Psoas muscle (tissue), 8 donors: Measurements from ENCODE around the gene ZNF586. TPM values are rescaled to one million over a fixed set of nuclear protein-coding genes. Genes with fewer than 3 reads are reported as not detected.
"Not testable (repeated sequence)": the region's sequence is repeated elsewhere in the genome, so short reads cannot be mapped to it uniquely, and the experiment has no call there.

Experiments used
- ATAC-seq, 4 donors: fragments of 200-7000 bp; cut with Tn5 transposase; one replicate each; pipeline ENCODE4 v1.9.1; 2020; ENCODE audit warnings: moderate library complexity in 3 of 4, mild to moderate bottlenecking in 2 of 4
- DNase-seq, 2 donors: peaks; one replicate each; pipeline ENCODE4 v3.0.0-alpha.2; 2020
- H3K27ac ChIP-seq: fragments of 200-600 bp; one replicate; pipeline ENCODE4 v1.8.0; 2022
- H3K27me3 ChIP-seq, 3 donors: fragments of 200-600 bp in 1 of 3; one replicate each; pipeline versions ENCODE4 v1.6.1 to v1.8.0; 2013 to 2022; ENCODE audit warnings: low read length in 2 of 3, mild to moderate bottlenecking in 2 of 3, moderate library complexity in 1 of 3; ENCODE audit not compliant: insufficient read depth in 3 of 3
- H3K36me3 ChIP-seq, 2 donors: fragments of 200-600 bp in 1 of 2; one replicate each; pipeline versions ENCODE4 v1.6.1 to v1.8.0; 2013 to 2022; ENCODE audit warnings: low read depth in 1 of 2, mild to moderate bottlenecking in 1 of 2, moderate library complexity in 1 of 2; ENCODE audit not compliant: insufficient read depth in 1 of 2
- H3K4me1 ChIP-seq: fragments of 200-600 bp; one replicate; pipeline ENCODE4 v1.8.0; 2022
- H3K4me3 ChIP-seq: fragments of 200-600 bp; one replicate; pipeline ENCODE4 v1.8.0; 2022; ENCODE audit warnings: mild to moderate bottlenecking
- H3K9me3 ChIP-seq: fragments of 200-600 bp; one replicate; pipeline ENCODE4 v1.8.0; 2022
- WGBS, 3 donors: extraction: QIAGEN DNeasy Blood & Tissue Kit; methylation state at CpG; one replicate each; pipeline versions ENCODE4 v1.1.6 to v1.1.7; 2013; 5-methylcytosine and 5-hydroxymethylcytosine counted together
- intact Hi-C, 2 donors: fragments of 100-400 bp; cut with DNase I; formaldehyde crosslinking; loops; one replicate each; pipeline versions ENCODE4 v1.11.0 to v1.14.2; 2022
- polyA plus RNA-seq, 3 donors: library from polyadenylated mRNA; stranded (reverse); fragments of 200-250 nt; gene quantifications; one replicate each; pipeline ENCODE4 v1.2.3, GENCODE V29; 2013
- total RNA-seq, 4 donors: library from RNA; stranded (reverse); fragmentation: NEBNext Ultra II Directional in 2 of 4; extraction: Animal tissue kit (Norgen Biotek cat#: 25700) in 2 of 4; gene quantifications; one replicate each; pipeline versions ENCODE4 v1.2.1 to v1.2.4, GENCODE V29; 2021 to 2023
- TF ChIP-seq, protein P1 (sequence below): fragments of 200-600 bp; IDR thresholded peaks from one replicate; pipeline ENCODE4 v1.8.0; 2022; ENCODE audit warnings: antibody characterized with exemption
- donor health status: healthy with polysubstance abuse.
- donor health status: DM: no; HTN: no; CAD: no; lungs with moderate emphysema.
- donor health status: Bipolar disorder and iron deficiency.
- donor health status: healthy.
- donor health status: DM: yes; HTN: yes; CAD: no.
- donor health status: DM: no; HTN: no; CAD: no.
- donor health status: DM: no; HTN: no; CAD: no.
- donor health status: DM: yes; HTN: yes; CAD: no.

Gene ZNF586
- total and polyA plus RNA-seq, 7 donors = 7.1 to 14.1 (median 10.9) TPM

DNA sequence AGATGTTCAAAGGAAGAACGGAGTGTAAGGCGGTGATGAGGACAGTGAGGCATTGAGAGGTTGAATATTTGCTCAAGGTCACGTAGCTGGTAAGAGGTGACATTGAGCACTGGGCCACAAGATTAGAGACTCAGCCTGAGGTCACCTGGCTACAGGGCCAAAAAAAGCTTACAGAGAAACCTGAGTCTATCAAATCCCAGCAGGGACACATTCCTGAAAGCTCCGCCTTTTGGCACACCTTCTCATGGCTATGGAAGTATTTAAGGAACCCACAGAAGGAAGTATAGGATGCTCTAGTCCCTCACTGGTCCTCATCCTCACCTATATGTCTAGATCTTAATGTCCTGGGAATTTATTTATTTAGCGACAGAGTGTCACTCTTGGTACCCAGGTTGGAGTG is 17.4 kb downstream of the ZNF586 start:
- ATAC-seq = peak in 1 of 4 donors; percentile 16
- H3K27me3 ChIP-seq = no peaks in the 10 kb centered on the region
- 84 to 97% (median 94%) methylated on average over 5 of the region's 5 CpGs for WGBS, 3 donors
- peaks cover 9% of the 10 kb centered on the region for H3K9me3 ChIP-seq
- intact Hi-C loops = no loop called here
- H3K4me3 ChIP-seq = no peak overlapping the region
- peaks cover 0 to 33% of the 10 kb centered on the region in 2 donors for H3K36me3 ChIP-seq
- H3K4me1 ChIP-seq = no peaks in the 10 kb centered on the region
- no peak overlapping the region for H3K27ac ChIP-seq
- TF ChIP-seq, protein P1, sequence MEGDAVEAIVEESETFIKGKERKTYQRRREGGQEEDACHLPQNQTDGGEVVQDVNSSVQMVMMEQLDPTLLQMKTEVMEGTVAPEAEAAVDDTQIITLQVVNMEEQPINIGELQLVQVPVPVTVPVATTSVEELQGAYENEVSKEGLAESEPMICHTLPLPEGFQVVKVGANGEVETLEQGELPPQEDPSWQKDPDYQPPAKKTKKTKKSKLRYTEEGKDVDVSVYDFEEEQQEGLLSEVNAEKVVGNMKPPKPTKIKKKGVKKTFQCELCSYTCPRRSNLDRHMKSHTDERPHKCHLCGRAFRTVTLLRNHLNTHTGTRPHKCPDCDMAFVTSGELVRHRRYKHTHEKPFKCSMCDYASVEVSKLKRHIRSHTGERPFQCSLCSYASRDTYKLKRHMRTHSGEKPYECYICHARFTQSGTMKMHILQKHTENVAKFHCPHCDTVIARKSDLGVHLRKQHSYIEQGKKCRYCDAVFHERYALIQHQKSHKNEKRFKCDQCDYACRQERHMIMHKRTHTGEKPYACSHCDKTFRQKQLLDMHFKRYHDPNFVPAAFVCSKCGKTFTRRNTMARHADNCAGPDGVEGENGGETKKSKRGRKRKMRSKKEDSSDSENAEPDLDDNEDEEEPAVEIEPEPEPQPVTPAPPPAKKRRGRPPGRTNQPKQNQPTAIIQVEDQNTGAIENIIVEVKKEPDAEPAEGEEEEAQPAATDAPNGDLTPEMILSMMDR = no peak
- DNase-seq = no peak

DNA sequence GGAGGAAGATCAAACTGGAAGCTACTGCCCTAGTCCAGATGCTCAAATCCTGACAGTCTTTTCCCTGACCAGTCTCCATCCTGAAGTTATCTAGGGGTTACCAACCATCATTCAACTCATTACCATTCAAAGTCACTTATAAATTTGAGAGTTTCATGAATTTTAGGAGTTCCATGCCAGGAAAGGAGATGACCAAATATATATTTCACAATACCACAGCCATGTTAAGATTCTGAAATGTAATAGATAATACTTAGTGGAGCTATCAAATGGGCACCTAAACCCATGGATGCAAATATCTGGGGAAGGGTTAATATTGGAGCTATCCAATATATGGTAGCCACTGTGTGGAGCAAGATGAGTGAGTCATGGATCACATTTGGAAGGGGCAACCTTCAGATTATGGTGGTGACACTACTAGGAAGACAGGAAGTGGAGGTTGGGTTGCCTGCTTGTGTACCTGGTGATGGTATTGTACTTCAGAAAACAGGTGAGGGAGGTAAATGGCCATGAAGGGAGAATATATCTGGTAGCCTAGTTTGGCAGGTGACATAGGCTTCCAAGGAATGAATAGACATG is 18.7 kb downstream of the ZNF586 start:
- DNase-seq = no peak
- TF ChIP-seq, protein P1 = no peak
- Histone ChIP-seq H3K9me3 (peaks cover 9% of the 10 kb centered on the region), H3K27ac (peak overlapping the region; percentile 9), H3K27me3 (no peaks in the 10 kb centered on the region), H3K4me3 (no peak overlapping the region), H3K4me1 (peaks cover 6% of the 10 kb centered on the region), H3K36me3 (peaks cover 0 to 33% of the 10 kb centered on the region in 2 donors)
- intact Hi-C loops = no loop called here
- ATAC-seq = peak; percentile 57 to 66 (median 62)

DNA sequence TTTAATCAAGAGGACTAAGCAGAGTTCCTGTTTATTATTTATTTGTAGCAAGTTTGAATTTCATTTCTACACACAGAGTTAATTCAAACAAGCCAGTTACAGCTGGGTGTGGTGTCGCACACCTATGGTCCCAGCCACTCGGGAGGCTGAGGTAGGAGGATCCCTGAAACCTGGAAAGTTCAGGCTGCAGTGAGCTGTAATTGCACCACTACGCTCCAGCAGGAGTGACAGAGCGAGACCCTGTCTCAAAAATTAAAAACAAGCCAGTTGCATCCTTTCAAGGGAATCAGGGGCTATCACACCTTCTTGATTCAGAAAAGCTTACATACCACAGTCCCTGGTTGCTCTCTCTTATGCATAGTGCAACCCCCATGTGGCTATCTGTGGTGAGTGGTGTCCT is 19.8 kb downstream of the ZNF586 start:
- Histone ChIP-seq H3K27ac (no peak overlapping the region), H3K9me3 (peaks cover 9% of the 10 kb centered on the region), H3K4me1 (peaks cover 10% of the 10 kb centered on the region), H3K36me3 (peaks cover 0 to 33% of the 10 kb centered on the region in 2 donors), H3K4me3 (no peak overlapping the region), H3K27me3 (no peaks in the 10 kb centered on the region)
- no peak for DNase-seq
- 99% methylated on average over 4 of the region's 4 CpGs for WGBS, 3 donors
- ATAC-seq = no peak
- intact Hi-C loops = no loop called here
- TF ChIP-seq, protein P1 = no peak

DNA sequence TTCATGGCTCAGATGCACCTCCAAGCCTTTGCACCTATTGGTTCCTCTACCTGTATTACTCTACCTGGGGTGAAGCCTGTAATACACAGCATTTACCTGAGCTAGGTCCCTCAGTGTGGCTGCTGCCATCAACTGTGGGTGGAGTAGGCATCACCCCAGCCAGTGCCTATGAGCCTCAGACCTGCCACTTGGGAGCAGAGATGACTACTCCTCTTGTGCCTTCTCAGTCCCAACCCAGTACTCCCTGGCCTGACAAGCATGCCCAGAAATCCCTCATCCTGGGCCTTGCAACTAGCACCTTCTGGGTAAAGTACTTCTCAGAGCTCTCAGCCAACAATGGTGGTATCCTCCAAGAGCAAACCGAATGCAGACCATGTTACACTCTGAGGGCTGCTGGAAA is 27.1 kb downstream of the ZNF586 start:
- Histone ChIP-seq H3K4me1 (peaks cover 21% of the 10 kb centered on the region), H3K36me3 (peaks cover 5 to 19% of the 10 kb centered on the region in 2 donors)
- H3K9me3 ChIP-seq, H3K27me3 ChIP-seq, DNase-seq, intact Hi-C loops, H3K4me3 ChIP-seq, H3K27ac ChIP-seq: not testable (repeated sequence)
- peak in 1 of 4 donors; percentile 26 for ATAC-seq
- 91 to 95% (median 94%) methylated on average over 1 of the region's 1 CpG for WGBS, 3 donors

DNA sequence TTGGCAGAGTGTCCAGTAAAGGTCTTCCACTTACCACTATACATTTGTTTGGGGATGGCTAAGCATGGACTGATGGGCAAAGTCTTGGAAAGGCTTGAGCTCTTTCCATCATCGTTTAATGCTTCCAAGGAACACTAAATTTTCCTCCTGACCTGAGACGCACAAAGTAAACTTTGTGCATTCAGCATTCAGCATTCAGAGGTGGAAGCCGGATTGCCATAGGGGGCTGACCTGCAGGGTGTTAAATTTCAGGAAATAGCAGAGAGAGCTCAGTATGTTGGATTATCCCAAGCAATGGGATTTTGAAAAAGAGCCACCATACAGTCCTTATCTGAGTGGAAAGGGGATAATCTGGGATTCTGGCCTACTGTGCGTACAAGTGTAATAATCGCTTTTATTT is 31.2 kb downstream of the ZNF586 start:
- no peaks in the 10 kb centered on the region for H3K27me3 ChIP-seq
- WGBS, 3 donors = 65 to 73% (median 71%) methylated on average over 5 of the region's 5 CpGs
- intact Hi-C loops = no loop called here

More for the DNA sequence above, 31.2 kb downstream of the ZNF586 start:
- no peak overlapping the region for H3K27ac ChIP-seq
- no peaks in the 10 kb centered on the region for H3K9me3 ChIP-seq
- H3K36me3 ChIP-seq = peaks cover 5 to 9% of the 10 kb centered on the region in 2 donors
- no peak for ATAC-seq
- H3K4me1 ChIP-seq = peaks cover 13% of the 10 kb centered on the region
- TF ChIP-seq, protein P1 = no peak
- H3K4me3 ChIP-seq = no peak overlapping the region
- DNase-seq = no peak
